Mesendoderm (in vitro differentiated cells): Measurements from ENCODE around the gene GDNF.

ENCODE experiments used
- DNase-seq: peaks from one replicate; pipeline ENCODE4 v3.0.0; 2013
- H2AK5ac ChIP-seq: 2 replicates; pipeline ENCODE4 v1.6.1; 2013; ENCODE audit warnings: low read length, inconsistent platforms
- H2BK120ac ChIP-seq: 2 replicates; pipeline ENCODE4 v1.6.1; 2013; ENCODE audit warnings: low read depth, mild to moderate bottlenecking, low read length, moderate library complexity, mixed read lengths
- H2BK15ac ChIP-seq: replicated peaks from 2 replicates; pipeline ENCODE4 v1.6.1; 2013; ENCODE audit warnings: low read depth, mild to moderate bottlenecking, moderate library complexity
- H2BK5ac ChIP-seq: 2 replicates; pipeline ENCODE4 v1.6.1; 2013; ENCODE audit warnings: low read length, inconsistent platforms
- H3K18ac ChIP-seq: 2 replicates; pipeline ENCODE4 v1.6.1; 2013; ENCODE audit warnings: mild to moderate bottlenecking, low read length, mixed read lengths
- H3K23ac ChIP-seq: one replicate; pipeline ENCODE4 v1.6.1; 2013; ENCODE audit warnings: low read length
- H3K27ac ChIP-seq: 2 replicates; pipeline ENCODE4 v1.5.1; 2013; ENCODE audit warnings: low read depth, mild to moderate bottlenecking, inconsistent platforms, low read length, moderate library complexity
- H3K27me3 ChIP-seq: 2 replicates; pipeline ENCODE4 v1.6.1; 2013; ENCODE audit warnings: low read length, control low read depth, mild to moderate bottlenecking, inconsistent platforms; ENCODE audit not compliant: insufficient read depth, poor library complexity
- H3K36me3 ChIP-seq: 2 replicates; pipeline ENCODE4 v1.6.1; 2013; ENCODE audit warnings: low read length, inconsistent platforms; ENCODE audit not compliant: control insufficient read depth, insufficient read depth
- H3K4ac ChIP-seq: one replicate; pipeline ENCODE4 v1.6.1; 2013; ENCODE audit warnings: low read depth, mild to moderate bottlenecking, low read length, moderate library complexity
- H3K4me1 ChIP-seq: 2 replicates; pipeline ENCODE4 v1.6.1; 2013; ENCODE audit warnings: low read depth, low read length, inconsistent platforms; ENCODE audit not compliant: control insufficient read depth
- H3K4me2 ChIP-seq: 2 replicates; pipeline ENCODE4 v1.6.1; 2013; ENCODE audit warnings: low read length
- H3K4me3 ChIP-seq: 2 replicates; pipeline ENCODE4 v1.5.1; 2013; ENCODE audit warnings: mild to moderate bottlenecking, low read length
- H3K56ac ChIP-seq: one replicate; pipeline ENCODE4 v1.6.1; 2013; ENCODE audit warnings: low read length
- H3K79me1 ChIP-seq: 2 replicates; pipeline ENCODE4 v1.6.1; 2013; ENCODE audit warnings: low read length, inconsistent platforms
- H3K79me2 ChIP-seq: 2 replicates; pipeline ENCODE4 v1.6.1; 2013; ENCODE audit warnings: mild to moderate bottlenecking, low read length; ENCODE audit not compliant: control insufficient read depth, insufficient read depth
- H3K9ac ChIP-seq: 2 replicates; pipeline ENCODE4 v1.6.1; 2013; ENCODE audit warnings: low read length, inconsistent platforms
- H4K5ac ChIP-seq: one replicate; pipeline ENCODE4 v1.6.1; 2013; ENCODE audit warnings: low read length
- H4K8ac ChIP-seq: one replicate; pipeline ENCODE4 v1.6.1; 2013; ENCODE audit warnings: low read depth, mild to moderate bottlenecking, control low read depth, low read length, moderate library complexity
- WGBS: extraction: QIAGEN DNeasy Blood & Tissue Kit; methylation state at CpG from one replicate; pipeline ENCODE4 v1.1.7; 2013; ENCODE audit warnings: low lambda C conversion rate, missing lambda C conversion rate; ENCODE audit not compliant: insufficient coverage; ENCODE audit errors: extremely low coverage; 5-methylcytosine and 5-hydroxymethylcytosine counted together

Gene GDNF

GRCh38 chr5:37770786-37771185 is 69.1 kb downstream of the GDNF start:
- Histone ChIP-seq H2BK5ac (no peak overlapping the region), H3K27me3 (no peaks in the 10 kb centered on the region), H2BK15ac (no peak overlapping the region), H3K4me3 (no peak overlapping the region), H3K4me2 (no peak overlapping the region), H3K4ac (no peak overlapping the region), H3K23ac (no peak overlapping the region), H3K4me1 (no peaks in the 10 kb centered on the region), H3K79me2 (no peaks in the 10 kb centered on the region), H3K9ac (no peak overlapping the region), H2BK120ac (no peak overlapping the region), H3K36me3 (no peaks in the 10 kb centered on the region), H3K79me1 (no peaks in the 10 kb centered on the region), H4K5ac (no peak overlapping the region), H3K56ac (no peak overlapping the region), H3K18ac (no peak overlapping the region), H3K27ac (no peak overlapping the region), H2AK5ac (no peak overlapping the region), H4K8ac (no peak overlapping the region)
- DNase-seq = no peak
- WGBS = no CpG with 5 or more reads among the region's 1 CpG

- Histone ChIP-seq H3K18ac (no peak overlapping the region), H2BK5ac (no peak overlapping the region), H2AK5ac (no peak overlapping the region), H2BK120ac (no peak overlapping the region), H3K27ac (no peak overlapping the region), H3K27me3 (no peaks in the 10 kb centered on the region), H3K9ac (no peak overlapping the region), H3K4ac (no peak overlapping the region), H4K5ac (no peak overlapping the region), H3K4me1 (no peaks in the 10 kb centered on the region), H3K36me3 (no peaks in the 10 kb centered on the region), H3K23ac (no peak overlapping the region), H3K4me3 (no peak overlapping the region), H3K56ac (no peak overlapping the region), H3K79me2 (no peaks in the 10 kb centered on the region), H3K4me2 (no peak overlapping the region), H2BK15ac (no peak overlapping the region), H3K79me1 (no peaks in the 10 kb centered on the region), H4K8ac (no peak overlapping the region)
- no peak for DNase-seq
- WGBS = no CpG with 5 or more reads among the region's 1 CpG
These were observed 70.0 kb downstream of the GDNF start for GRCh38 chr5:37769840-37770239.

GRCh38 chr5:37769108-37769507 is 70.7 kb downstream of the GDNF start:
- H3K18ac ChIP-seq = no peak overlapping the region
- no peaks in the 10 kb centered on the region for H3K79me1 ChIP-seq
- H2AK5ac ChIP-seq = no peak overlapping the region
- H3K27me3 ChIP-seq = no peaks in the 10 kb centered on the region
- H2BK120ac ChIP-seq = no peak overlapping the region
- H4K5ac ChIP-seq = no peak overlapping the region
- H3K56ac ChIP-seq = no peak overlapping the region
- H2BK5ac ChIP-seq = no peak overlapping the region
- no peak overlapping the region for H3K23ac ChIP-seq
- no peak for DNase-seq
- H3K4me2 ChIP-seq = no peak overlapping the region
- no peak overlapping the region for H4K8ac ChIP-seq
- no peaks in the 10 kb centered on the region for H3K4me1 ChIP-seq
- no peak overlapping the region for H2BK15ac ChIP-seq
- H3K27ac ChIP-seq = no peak overlapping the region
- H3K36me3 ChIP-seq = no peaks in the 10 kb centered on the region
- no peak overlapping the region for H3K9ac ChIP-seq
- H3K4me3 ChIP-seq = no peak overlapping the region
- no peaks in the 10 kb centered on the region for H3K79me2 ChIP-seq
- no CpG with 5 or more reads among the region's 4 CpGs for WGBS
- no peak overlapping the region for H3K4ac ChIP-seq

- H3K4ac ChIP-seq = no peak overlapping the region
- no peaks in the 10 kb centered on the region for H3K27me3 ChIP-seq
- no peak overlapping the region for H4K8ac ChIP-seq
- no peak overlapping the region for H2BK5ac ChIP-seq
- no peak overlapping the region for H3K23ac ChIP-seq
- H3K4me2 ChIP-seq = no peak overlapping the region
- H3K56ac ChIP-seq = no peak overlapping the region
- H3K4me3 ChIP-seq = no peak overlapping the region
- H3K27ac ChIP-seq = no peak overlapping the region
- H2BK120ac ChIP-seq = no peak overlapping the region
- no peak overlapping the region for H2AK5ac ChIP-seq
- H3K79me2 ChIP-seq = no peaks in the 10 kb centered on the region
- no peaks in the 10 kb centered on the region for H3K4me1 ChIP-seq
- no peak for DNase-seq
- no peak overlapping the region for H3K18ac ChIP-seq
- H3K36me3 ChIP-seq = no peaks in the 10 kb centered on the region
- H4K5ac ChIP-seq = no peak overlapping the region
- H3K79me1 ChIP-seq = no peaks in the 10 kb centered on the region
- no peak overlapping the region for H3K9ac ChIP-seq
- no peak overlapping the region for H2BK15ac ChIP-seq
These were observed 71.5 kb downstream of the GDNF start for GRCh38 chr5:37768371-37768770.

- H2BK120ac ChIP-seq = no peak overlapping the region
- H3K36me3 ChIP-seq = no peaks in the 10 kb centered on the region
- no peak overlapping the region for H3K4me3 ChIP-seq
- no peak overlapping the region for H3K4ac ChIP-seq
- no peak overlapping the region for H2BK5ac ChIP-seq
- no peak overlapping the region for H4K5ac ChIP-seq
- H3K27ac ChIP-seq = no peak overlapping the region
- no peak overlapping the region for H2BK15ac ChIP-seq
- WGBS = no CpG with 5 or more reads among the region's 4 CpGs
- H3K4me1 ChIP-seq = no peaks in the 10 kb centered on the region
- no peak overlapping the region for H3K18ac ChIP-seq
- no peak overlapping the region for H3K9ac ChIP-seq
- H3K23ac ChIP-seq = no peak overlapping the region
- no peak overlapping the region for H3K4me2 ChIP-seq
- H3K79me1 ChIP-seq = no peaks in the 10 kb centered on the region
- no peak overlapping the region for H3K56ac ChIP-seq
- no peak overlapping the region for H4K8ac ChIP-seq
- no peaks in the 10 kb centered on the region for H3K27me3 ChIP-seq
- H3K79me2 ChIP-seq = no peaks in the 10 kb centered on the region
- H2AK5ac ChIP-seq = no peak overlapping the region
- no peak for DNase-seq
These were observed 71.9 kb downstream of the GDNF start for GRCh38 chr5:37767961-37768360.

- no peak overlapping the region for H2BK120ac ChIP-seq
- no peaks in the 10 kb centered on the region for H3K79me1 ChIP-seq
- H2BK5ac ChIP-seq = no peak overlapping the region
- no peak overlapping the region for H3K23ac ChIP-seq
- H3K9ac ChIP-seq = no peak overlapping the region
- no peaks in the 10 kb centered on the region for H3K27me3 ChIP-seq
- no CpG with 5 or more reads among the region's 3 CpGs for WGBS
- H3K27ac ChIP-seq = no peak overlapping the region
- no peaks in the 10 kb centered on the region for H3K79me2 ChIP-seq
- no peak overlapping the region for H4K8ac ChIP-seq
- no peak overlapping the region for H3K18ac ChIP-seq
- no peak overlapping the region for H3K4me2 ChIP-seq
- H2BK15ac ChIP-seq = no peak overlapping the region
- H3K36me3 ChIP-seq = no peaks in the 10 kb centered on the region
- no peak overlapping the region for H4K5ac ChIP-seq
- H3K56ac ChIP-seq = no peak overlapping the region
- H3K4me3 ChIP-seq = no peak overlapping the region
- H3K4ac ChIP-seq = no peak overlapping the region
- no peak overlapping the region for H2AK5ac ChIP-seq
- DNase-seq = no peak
- no peaks in the 10 kb centered on the region for H3K4me1 ChIP-seq
These were observed 72.6 kb downstream of the GDNF start for GRCh38 chr5:37767251-37767650.
